ENCODE data around the gene RNF11.

GRCh38 chr1:51309291-51309690 lies 73.2 kb downstream of the RNF11 start:
- TF ChIP-seq POLR2A (IDR thresholded peaks at IDR 0.05) (no peak), CTCF (IDR thresholded peaks at IDR 0.05 in 4 of 5, conservative IDR thresholded peaks at IDR 0.05 in 1 of 5) (no peak)

Measured in gastrocnemius medialis (tissue), 4 donors.